ENCODE data around the gene YIF1A. TPM values are rescaled to one million over a fixed set of nuclear protein-coding genes. Genes with fewer than 3 reads are reported as not detected.

The YIF1A gene
- total RNA-seq, 1 donor, result 187 TPM

DNA sequence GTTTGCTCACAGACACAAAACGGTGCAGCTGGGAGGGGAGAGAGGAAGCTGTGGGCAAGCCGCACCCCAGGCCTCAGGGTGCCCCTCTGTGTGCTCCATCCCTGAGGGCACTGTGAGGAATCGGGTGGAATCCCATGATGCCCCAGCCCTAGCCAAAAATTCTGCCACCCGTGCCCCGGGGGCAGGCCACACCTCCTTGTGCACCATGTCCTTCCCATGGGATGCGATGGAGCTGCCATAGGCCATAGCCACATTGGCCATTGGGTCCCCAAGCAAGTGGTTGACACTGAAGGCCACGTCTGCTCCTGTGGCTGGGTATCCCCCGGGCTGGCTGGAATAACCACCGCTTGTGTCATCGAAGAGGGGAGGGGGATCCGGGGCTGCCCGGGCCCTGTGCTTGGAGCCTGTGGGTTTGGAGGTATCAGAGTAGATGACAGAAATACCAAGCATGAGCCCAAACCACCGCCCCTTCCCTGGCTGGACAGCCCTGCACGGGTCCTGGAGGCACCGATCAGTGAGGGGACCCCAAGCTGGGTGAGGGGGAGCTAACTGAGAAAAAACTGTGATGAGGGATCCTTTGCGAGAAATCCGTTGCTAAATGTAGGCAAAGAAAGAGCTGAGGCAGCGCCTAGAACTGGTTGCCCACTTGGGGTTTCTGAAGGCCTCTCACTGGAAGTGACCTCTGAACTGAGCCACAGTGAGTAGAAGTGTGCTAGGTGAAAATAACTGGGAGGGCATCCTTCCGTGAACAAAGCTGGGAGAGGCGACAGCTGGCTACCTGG is 863 bp downstream of the YIF1A start:
- H3K4me3 ChIP-seq (ENCODE audit: low read depth, low read length), result peak overlapping the region; percentile 90
- TF ChIP-seq, protein P1, sequence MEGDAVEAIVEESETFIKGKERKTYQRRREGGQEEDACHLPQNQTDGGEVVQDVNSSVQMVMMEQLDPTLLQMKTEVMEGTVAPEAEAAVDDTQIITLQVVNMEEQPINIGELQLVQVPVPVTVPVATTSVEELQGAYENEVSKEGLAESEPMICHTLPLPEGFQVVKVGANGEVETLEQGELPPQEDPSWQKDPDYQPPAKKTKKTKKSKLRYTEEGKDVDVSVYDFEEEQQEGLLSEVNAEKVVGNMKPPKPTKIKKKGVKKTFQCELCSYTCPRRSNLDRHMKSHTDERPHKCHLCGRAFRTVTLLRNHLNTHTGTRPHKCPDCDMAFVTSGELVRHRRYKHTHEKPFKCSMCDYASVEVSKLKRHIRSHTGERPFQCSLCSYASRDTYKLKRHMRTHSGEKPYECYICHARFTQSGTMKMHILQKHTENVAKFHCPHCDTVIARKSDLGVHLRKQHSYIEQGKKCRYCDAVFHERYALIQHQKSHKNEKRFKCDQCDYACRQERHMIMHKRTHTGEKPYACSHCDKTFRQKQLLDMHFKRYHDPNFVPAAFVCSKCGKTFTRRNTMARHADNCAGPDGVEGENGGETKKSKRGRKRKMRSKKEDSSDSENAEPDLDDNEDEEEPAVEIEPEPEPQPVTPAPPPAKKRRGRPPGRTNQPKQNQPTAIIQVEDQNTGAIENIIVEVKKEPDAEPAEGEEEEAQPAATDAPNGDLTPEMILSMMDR (IDR thresholded peaks at IDR 0.05; ENCODE audit: insufficient read depth, low read depth, low read length), result no peak
- peak; percentile 23 for DNase-seq (ENCODE audit: low read depth)

- DNase-seq (ENCODE audit: low read depth), result no peak
- peak overlapping the region; percentile 90 for H3K4me3 ChIP-seq (ENCODE audit: low read depth, low read length)
- TF ChIP-seq, protein P1 (IDR thresholded peaks at IDR 0.05; ENCODE audit: insufficient read depth, low read depth, low read length), result no peak
These were observed 1.6 kb downstream of the YIF1A start for GRCh38 chr11:66287211-66287888.

- no peak for DNase-seq (ENCODE audit: low read depth)
- TF ChIP-seq, protein P1 (IDR thresholded peaks at IDR 0.05; ENCODE audit: insufficient read depth, low read depth, low read length), result no peak
- H3K4me3 ChIP-seq (ENCODE audit: low read depth, low read length), result no peak overlapping the region
These were observed 2.2 kb downstream of the YIF1A start for GRCh38 chr11:66286699-66287098.

DNA sequence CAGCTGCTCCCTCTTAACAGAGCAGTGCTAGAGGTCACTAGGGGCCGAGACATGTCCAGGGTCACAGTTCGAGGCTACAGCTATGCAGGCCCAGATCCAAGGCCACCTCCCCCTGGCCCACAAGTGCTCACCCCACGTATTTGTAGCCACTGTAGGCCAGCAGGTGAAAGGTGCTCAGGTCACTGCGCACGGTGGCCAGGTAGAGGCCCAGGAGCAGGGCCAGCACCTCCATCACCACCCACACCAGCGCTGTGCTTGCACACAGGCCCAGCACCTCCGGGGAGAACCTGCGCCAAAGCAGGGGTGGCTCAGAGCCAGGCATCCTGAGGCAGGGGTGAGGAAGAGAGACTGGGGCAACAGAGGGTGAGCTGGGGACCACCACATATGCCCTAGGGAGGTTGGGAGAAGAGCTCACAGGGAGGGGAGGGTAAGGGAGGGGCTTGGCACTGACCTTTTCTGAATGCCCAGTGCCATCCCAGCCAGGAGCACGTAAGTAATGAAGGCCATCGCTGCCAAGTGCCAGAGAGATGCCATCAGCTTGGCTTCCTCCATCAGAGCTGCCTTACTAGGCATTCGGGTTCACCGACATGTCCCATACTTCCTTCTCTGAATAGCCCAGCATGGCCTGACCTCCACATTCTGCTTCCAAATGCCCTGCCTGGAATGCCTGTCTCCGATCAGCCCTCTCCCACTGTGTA is 3.5 kb downstream of the YIF1A start:
- no peak overlapping the region for H3K4me3 ChIP-seq (ENCODE audit: low read depth, low read length)
- no peak for DNase-seq (ENCODE audit: low read depth)
- TF ChIP-seq, protein P1 (IDR thresholded peaks at IDR 0.05; ENCODE audit: insufficient read depth, low read depth, low read length), result no peak

- TF ChIP-seq, protein P1 (IDR thresholded peaks at IDR 0.05; ENCODE audit: insufficient read depth, low read depth, low read length), result no peak
- no peak for DNase-seq (ENCODE audit: low read depth)
These were observed 4.3 kb downstream of the YIF1A start for GRCh38 chr11:66284526-66285078.

GRCh38 chr11:66283461-66284105 is 5.4 kb downstream of the YIF1A start:
- TF ChIP-seq, protein P1 (IDR thresholded peaks at IDR 0.05; ENCODE audit: insufficient read depth, low read depth, low read length), result no peak
- DNase-seq (ENCODE audit: low read depth), result no peak
- H3K4me3 ChIP-seq (ENCODE audit: low read depth, low read length), result no peak overlapping the region

More at GRCh38 chr11:66284526-66285078, 4.3 kb downstream of the YIF1A start:
- H3K4me3 ChIP-seq (ENCODE audit: low read depth, low read length), result no peak overlapping the region
